Measurements from ENCODE around the gene CNOT4. TPM values are rescaled to one million over a fixed set of nuclear protein-coding genes. Genes with fewer than 3 reads are reported as not detected.
A peak's percentile ranks its signal among the peaks of the same experiment; 100 is the strongest.

The CNOT4 gene
- total RNA-seq, 2 donors from 2014 or later: 11.9 to 12.2 TPM

DNA sequence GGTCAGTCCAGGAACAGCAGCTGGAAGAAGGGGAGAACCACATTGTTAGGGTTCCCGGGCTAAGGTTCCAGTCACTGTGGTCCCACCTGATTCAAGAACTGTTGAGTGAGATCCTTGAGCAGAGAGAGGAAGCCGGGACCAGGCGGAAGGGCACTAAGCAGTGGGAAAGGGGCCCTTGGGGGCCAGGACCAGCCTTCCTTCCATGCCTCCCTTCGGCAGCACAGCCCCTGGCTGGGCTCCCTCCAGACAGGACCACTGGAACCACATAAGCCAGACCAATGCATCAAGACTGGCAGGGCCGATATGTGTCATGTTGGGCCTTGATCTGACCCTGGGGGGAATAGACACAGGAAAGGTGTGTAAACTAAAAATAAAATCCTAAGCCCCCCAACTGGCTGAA is 172.4 kb downstream of the CNOT4 start:
- intact Hi-C loops (cut with DNase I): loop anchor here (5.0 kb wide), 1 partner anchor 55 kb away; no protein-coding TSS in a partner anchor
- Histone ChIP-seq H3K4me3 (no peak overlapping the region), H3K9me3 (no peaks in the 10 kb centered on the region), H3K27ac (no peak overlapping the region), H3K36me3 (replicated peaks in 1 of 2; ENCODE audit: insufficient read depth in 1 of 2, low read depth in 2 of 2) (no peaks in the 10 kb centered on the region), H3K27me3 (no peaks in the 10 kb centered on the region), H3K4me1 (peaks cover 7% of the 10 kb centered on the region)
- no peak for ATAC-seq
- WGBS, 2 donors: 92 to 100% methylated on average over 2 to 5 of the region's 5 CpGs
- TF ChIP-seq CTCF (IDR thresholded peaks at IDR 0.05) (no peak), POLR2A (IDR thresholded peaks at IDR 0.05) (no peak)
- DNase-seq: no peak

DNA sequence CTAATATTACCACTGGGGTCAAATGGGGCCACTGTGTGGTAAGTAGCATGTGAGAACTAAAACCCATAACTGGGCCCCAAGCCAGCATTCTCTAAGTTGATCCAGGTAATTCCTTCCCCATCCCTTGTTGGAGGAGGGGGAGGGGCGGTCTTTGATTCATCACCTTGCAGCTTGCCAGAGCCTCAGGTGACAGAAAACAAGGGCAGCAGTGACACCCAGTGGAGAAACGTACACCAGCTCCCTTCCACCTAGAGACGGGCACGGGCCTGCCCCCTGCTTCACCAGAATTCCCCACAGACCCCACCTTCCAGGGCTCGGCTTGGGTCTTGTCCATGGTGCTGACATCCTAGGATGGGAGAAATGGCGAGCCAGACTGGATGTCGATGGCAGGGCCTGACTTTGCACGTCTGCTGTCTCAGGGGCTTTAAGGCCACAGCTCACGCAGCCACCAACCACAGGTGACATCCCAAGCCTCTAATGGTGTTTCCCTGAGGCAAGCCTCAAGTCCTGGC is 174.2 kb downstream of the CNOT4 start:
- peak; percentile 85 for ATAC-seq

DNA sequence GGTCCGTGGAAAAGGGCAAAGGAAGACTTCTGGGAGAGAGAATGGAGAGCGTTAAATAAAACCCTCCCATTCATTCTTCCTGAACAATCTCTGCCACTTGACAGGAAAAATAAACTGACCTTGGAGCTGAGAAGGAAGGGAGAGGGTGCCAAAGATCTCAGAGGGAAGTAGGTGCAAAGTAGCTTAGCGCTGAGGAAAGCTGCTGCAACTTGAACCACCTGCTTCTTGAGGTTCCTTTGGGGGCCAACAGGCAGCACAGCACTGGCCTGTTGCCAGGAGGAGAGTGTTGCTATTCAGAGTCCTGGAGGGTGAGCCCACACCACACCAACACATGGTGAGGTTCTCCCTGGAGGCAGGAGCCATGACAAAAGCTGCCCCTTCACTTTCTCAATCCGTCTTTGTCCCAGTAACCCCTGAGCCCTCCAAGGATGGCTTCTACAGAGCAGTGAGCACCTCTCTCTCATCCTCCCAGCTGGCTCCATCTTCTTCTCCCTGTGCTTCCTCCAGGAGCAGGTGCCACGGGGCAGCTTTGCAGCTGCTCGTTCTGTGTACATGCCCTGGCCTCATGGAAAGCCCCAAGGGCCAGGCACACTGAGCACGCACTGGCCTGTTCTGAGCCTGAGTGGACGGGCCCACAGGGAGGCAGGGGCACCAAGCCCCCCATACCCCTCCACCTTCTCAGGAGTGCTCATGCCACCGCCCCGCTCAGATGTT is 174.9 kb downstream of the CNOT4 start:
- intact Hi-C loops (cut with DNase I): loop anchor here (5.0 kb wide), 1 partner anchor 53 kb away; no protein-coding TSS in a partner anchor
- no peak for TF ChIP-seq CTCF (IDR thresholded peaks at IDR 0.05)
- no peak for TF ChIP-seq POLR2A (IDR thresholded peaks at IDR 0.05)
- DNase-seq: peak in 2 of 4 donors; percentile 25 to 31
- no peak overlapping the region for H3K27ac ChIP-seq
- H3K9me3 ChIP-seq: no peaks in the 10 kb centered on the region
- WGBS, 2 donors: 39 to 51% methylated on average over 9 to 10 of the region's 10 CpGs
- ATAC-seq: peak; percentile 6
- peaks cover 7% of the 10 kb centered on the region for H3K4me1 ChIP-seq
- H3K4me3 ChIP-seq: no peak overlapping the region
- no peaks in the 10 kb centered on the region for H3K27me3 ChIP-seq
- no peaks in the 10 kb centered on the region for H3K36me3 ChIP-seq (replicated peaks in 1 of 2; ENCODE audit: insufficient read depth in 1 of 2, low read depth in 2 of 2)

More for the DNA sequence above, 174.2 kb downstream of the CNOT4 start:
- peak; percentile 79 to 89 (median 86) for DNase-seq
- 21 to 50% methylated on average over 4 to 9 of the region's 9 CpGs for WGBS, 2 donors
- Histone ChIP-seq H3K27ac (no peak overlapping the region), H3K36me3 (replicated peaks in 1 of 2; ENCODE audit: insufficient read depth in 1 of 2, low read depth in 2 of 2) (no peaks in the 10 kb centered on the region), H3K27me3 (no peaks in the 10 kb centered on the region), H3K4me1 (peaks cover 7% of the 10 kb centered on the region), H3K9me3 (no peaks in the 10 kb centered on the region), H3K4me3 (no peak overlapping the region)
- TF ChIP-seq CTCF (IDR thresholded peaks at IDR 0.05): peak; percentile 22 to 84 (median 73)
- TF ChIP-seq POLR2A (IDR thresholded peaks at IDR 0.05): no peak
- intact Hi-C loops (cut with DNase I): loop anchor here (5.0 kb wide), 1 partner anchor 53 kb away; no protein-coding TSS in a partner anchor

GRCh38 chr7:135333946-135334345 is 176.0 kb downstream of the CNOT4 start:
- TF ChIP-seq POLR2A (IDR thresholded peaks at IDR 0.05): no peak
- TF ChIP-seq CTCF (IDR thresholded peaks at IDR 0.05): no peak
- intact Hi-C loops (cut with DNase I): no loop called here
- Histone ChIP-seq H3K27ac (no peak overlapping the region), H3K4me3 (no peak overlapping the region), H3K4me1 (peaks cover 7% of the 10 kb centered on the region), H3K9me3 (no peaks in the 10 kb centered on the region), H3K27me3 (no peaks in the 10 kb centered on the region), H3K36me3 (replicated peaks in 1 of 2; ENCODE audit: insufficient read depth in 1 of 2, low read depth in 2 of 2) (no peaks in the 10 kb centered on the region)
- ATAC-seq (no peak), DNase-seq (no peak)
- 88 to 95% methylated on average over 1 of the region's 1 CpG for WGBS, 2 donors

Measured in body of pancreas (tissue), 4 donors.